ENCODE data around the gene UBC.
"Not testable (repeated sequence)": the region's sequence is repeated elsewhere in the genome, so short reads cannot be mapped to it uniquely, and the experiment has no call there.

The UBC gene

DNA sequence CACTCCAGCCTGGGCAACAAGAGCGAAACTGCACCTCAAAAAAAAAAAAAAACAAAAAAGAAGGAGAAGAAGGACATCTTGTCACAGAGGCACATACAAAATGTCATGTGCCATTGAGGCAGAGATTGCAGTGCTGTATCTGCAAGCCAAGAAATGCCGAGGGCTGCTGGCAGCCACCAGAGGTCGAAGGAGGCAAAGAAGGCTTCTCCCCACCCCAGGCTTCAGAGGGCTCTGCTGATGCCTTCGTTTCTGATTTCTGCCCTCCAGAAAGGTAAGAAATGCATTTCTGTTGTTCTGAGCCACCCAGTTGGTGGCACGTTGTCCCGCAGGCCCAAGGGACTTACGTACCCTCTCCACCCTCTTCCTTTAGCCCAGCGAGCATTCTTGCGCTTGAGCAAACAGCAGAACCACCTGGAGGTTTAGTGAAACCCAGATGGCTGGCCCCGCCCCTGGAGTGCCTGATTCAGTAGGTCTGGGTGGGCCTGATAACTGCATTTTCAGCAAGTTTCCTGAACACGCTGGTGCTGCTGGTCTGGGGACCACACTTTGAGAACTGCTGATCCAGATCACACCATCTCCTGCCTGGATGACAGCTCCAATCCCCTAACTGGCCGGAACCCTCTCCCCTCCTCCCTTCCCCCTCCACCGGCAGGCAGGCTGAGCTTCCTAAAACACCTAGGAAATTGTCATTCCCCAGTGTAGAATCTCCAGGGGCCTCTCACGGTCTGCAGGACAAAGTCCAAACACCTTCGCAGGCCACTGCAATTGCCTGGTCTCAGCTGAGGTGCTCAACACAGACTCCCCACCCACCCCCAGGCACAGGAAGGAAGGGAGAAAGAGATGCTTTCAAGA, 29.6 kb downstream of the UBC start:
- no peaks in the 10 kb centered on the region for H3K9me3 ChIP-seq (ENCODE audit: control insufficient read depth in 2 of 2, low read length in 2 of 2)
- peak overlapping the region in 1 of 2 donors; percentile 31 for H3K9ac ChIP-seq (ENCODE audit: low read depth in 1 of 2, low read length in 2 of 2)
- H3K4me1 ChIP-seq (ENCODE audit: control insufficient read depth in 2 of 2, insufficient read depth in 2 of 2, low read length in 2 of 2): peaks cover 4 to 7% of the 10 kb centered on the region in 2 donors
- H3K27ac ChIP-seq (ENCODE audit: low read depth in 2 of 2, low read length in 2 of 2): peak overlapping the region; percentile 25 to 40
- peak overlapping the region in 1 of 2 donors; percentile 48 for H3K4me3 ChIP-seq (ENCODE audit: low read length in 2 of 2)
- no peaks in the 10 kb centered on the region for H3K27me3 ChIP-seq (ENCODE audit: control insufficient read depth in 2 of 2, insufficient read depth in 2 of 2, low read length in 2 of 2)
- no peaks in the 10 kb centered on the region for H3K36me3 ChIP-seq (ENCODE audit: control insufficient read depth in 2 of 2, insufficient read depth in 2 of 2, low read length in 2 of 2)

DNA sequence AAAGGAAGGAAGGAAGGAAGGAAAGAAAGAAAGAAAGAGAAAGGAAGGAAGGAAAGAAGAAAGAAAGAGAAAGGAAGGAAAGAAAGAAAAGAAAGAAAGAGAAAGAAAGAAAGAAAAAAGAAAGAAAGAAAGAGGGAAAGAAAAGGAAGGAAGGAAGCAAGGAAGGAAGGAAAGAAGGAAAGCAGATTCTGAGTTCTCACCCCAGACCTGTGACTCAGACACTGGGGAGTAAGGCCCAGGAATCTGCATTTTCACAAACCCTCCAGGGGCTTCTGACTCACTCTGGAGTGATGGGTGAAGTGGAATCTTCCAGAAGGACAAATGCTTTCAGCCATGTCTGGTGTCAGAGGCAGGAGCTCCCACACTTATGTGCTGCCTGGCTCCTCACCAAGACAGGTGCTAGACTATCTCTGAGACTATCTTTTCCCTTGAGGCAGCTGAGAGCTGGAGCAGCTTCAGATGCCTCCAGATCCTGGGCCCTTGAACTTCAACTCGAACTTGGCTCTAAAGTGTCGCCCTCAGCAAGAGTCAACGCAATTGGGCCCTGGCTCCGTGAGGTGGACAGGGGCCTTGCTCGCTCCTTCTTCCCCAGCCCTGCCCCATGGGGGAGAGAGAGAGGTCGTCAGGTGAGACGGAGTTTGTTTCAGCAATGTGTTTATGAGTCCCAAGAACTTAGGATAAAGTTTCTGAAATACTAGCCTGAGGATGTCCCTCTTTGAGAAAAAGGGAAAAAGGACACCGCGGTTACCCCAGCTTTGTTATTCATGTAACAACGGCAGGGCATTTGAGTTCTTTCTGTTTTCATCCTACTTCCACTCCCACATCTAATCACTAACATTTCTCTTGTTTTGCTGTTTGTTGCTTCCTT, 31.0 kb downstream of the UBC start:
- Histone ChIP-seq H3K27ac (ENCODE audit: low read depth in 2 of 2, low read length in 2 of 2) (no peak overlapping the region), H3K27me3 (ENCODE audit: control insufficient read depth in 2 of 2, insufficient read depth in 2 of 2, low read length in 2 of 2) (no peaks in the 10 kb centered on the region), H3K36me3 (ENCODE audit: control insufficient read depth in 2 of 2, insufficient read depth in 2 of 2, low read length in 2 of 2) (no peaks in the 10 kb centered on the region), H3K4me1 (ENCODE audit: control insufficient read depth in 2 of 2, insufficient read depth in 2 of 2, low read length in 2 of 2) (peaks cover 5 to 7% of the 10 kb centered on the region in 2 donors), H3K9me3 (ENCODE audit: control insufficient read depth in 2 of 2, low read length in 2 of 2) (no peaks in the 10 kb centered on the region), H3K4me3 (ENCODE audit: low read length in 2 of 2) (no peak overlapping the region), H3K9ac (ENCODE audit: low read depth in 1 of 2, low read length in 2 of 2) (no peak overlapping the region)

DNA sequence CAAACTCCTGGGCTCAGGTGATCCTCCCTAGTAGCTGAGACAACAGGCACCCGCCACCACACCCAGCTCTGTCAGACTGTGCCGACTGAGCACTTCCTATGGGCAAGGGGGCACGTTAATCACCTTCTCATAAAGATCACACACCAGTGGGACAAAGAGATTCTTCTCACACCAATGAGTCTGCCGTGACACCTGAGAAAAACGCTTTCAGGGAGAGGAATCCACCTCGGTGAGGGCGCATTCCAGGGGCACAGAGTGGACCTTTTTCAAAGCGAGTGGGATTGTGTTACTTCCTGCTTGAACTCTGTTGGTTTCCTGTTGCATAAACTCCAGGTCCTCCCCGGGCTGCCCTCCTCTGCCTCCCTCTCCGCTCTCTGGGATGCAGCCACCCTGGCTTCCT, 33.3 kb downstream of the UBC start:
- H3K36me3 ChIP-seq (ENCODE audit: control insufficient read depth in 2 of 2, insufficient read depth in 2 of 2, low read length in 2 of 2): no peaks in the 10 kb centered on the region
- H3K27ac ChIP-seq (ENCODE audit: low read depth in 2 of 2, low read length in 2 of 2): no peak overlapping the region
- H3K4me1 ChIP-seq (ENCODE audit: control insufficient read depth in 2 of 2, insufficient read depth in 2 of 2, low read length in 2 of 2): peaks cover 7 to 9% of the 10 kb centered on the region in 2 donors
- H3K27me3 ChIP-seq (ENCODE audit: control insufficient read depth in 2 of 2, insufficient read depth in 2 of 2, low read length in 2 of 2): no peaks in the 10 kb centered on the region
- no peak overlapping the region for H3K9ac ChIP-seq (ENCODE audit: low read depth in 1 of 2, low read length in 2 of 2)
- H3K4me3 ChIP-seq (ENCODE audit: low read length in 2 of 2): no peak overlapping the region
- no peaks in the 10 kb centered on the region for H3K9me3 ChIP-seq (ENCODE audit: control insufficient read depth in 2 of 2, low read length in 2 of 2)

DNA sequence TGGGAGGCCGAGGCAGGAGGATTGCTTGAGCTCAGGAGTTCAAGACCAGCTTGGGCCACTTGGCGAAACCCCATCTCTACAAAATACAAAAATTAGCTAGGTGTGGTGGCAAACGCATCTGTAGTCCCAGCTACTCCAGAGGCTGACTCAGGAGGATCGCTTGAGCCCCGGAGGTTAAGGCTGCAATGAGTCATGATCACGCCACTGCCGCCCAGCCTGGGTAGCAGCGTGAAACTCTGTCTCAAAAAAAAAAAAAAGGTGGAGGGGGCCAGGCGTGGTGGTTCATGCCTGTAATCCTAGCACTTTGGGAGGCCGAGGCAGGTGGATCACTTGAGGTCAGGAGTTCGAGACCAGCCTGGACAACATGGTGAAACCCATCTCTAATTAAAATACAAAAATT, 34.1 kb downstream of the UBC start:
- H3K9me3 ChIP-seq (ENCODE audit: control insufficient read depth in 2 of 2, low read length in 2 of 2); H3K4me3 ChIP-seq (ENCODE audit: low read length in 2 of 2); H3K9ac ChIP-seq (ENCODE audit: low read depth in 1 of 2, low read length in 2 of 2); H3K27me3 ChIP-seq (ENCODE audit: control insufficient read depth in 2 of 2, insufficient read depth in 2 of 2, low read length in 2 of 2); H3K27ac ChIP-seq (ENCODE audit: low read depth in 2 of 2, low read length in 2 of 2); H3K36me3 ChIP-seq (ENCODE audit: control insufficient read depth in 2 of 2, insufficient read depth in 2 of 2, low read length in 2 of 2): not testable (repeated sequence)
- H3K4me1 ChIP-seq (ENCODE audit: control insufficient read depth in 2 of 2, insufficient read depth in 2 of 2, low read length in 2 of 2): peaks cover 10 to 13% of the 10 kb centered on the region in 2 donors

DNA sequence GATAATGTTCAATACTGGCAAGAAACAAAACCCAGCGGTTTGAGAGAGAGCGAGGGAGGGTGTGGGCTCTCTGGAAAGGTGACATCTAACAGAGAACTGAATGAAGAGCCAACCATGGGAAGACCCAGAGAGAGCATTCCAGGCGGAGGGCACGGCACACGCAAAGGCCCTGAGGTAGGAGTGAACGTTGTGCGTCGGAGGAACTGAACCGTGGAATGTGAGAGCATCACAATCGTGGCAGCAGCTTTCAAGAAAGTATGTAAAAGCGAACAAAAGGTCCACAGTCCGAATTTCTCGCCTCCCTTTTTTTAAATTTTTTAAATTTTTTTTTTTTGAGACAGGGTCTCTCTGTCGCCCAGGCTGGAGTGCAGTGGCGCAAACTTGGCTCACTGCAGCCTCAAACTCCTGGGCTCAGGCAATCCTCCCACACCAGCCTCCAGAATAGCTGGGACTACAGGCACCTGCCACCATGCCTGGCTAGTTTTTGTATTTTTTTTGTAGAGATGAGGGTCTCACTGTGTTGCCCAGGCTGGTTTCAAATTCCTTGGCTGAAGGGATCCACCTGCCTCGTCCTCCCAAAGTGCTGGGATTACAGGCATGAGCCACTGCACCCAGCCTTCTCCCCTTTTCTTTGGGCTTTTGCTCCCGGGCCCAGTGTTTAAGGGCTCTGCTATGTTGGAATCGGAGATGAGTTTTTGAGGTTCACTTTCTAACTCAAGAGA, 35.5 kb downstream of the UBC start:
- no peaks in the 10 kb centered on the region for H3K36me3 ChIP-seq (ENCODE audit: control insufficient read depth in 2 of 2, insufficient read depth in 2 of 2, low read length in 2 of 2)
- peaks cover 9 to 10% of the 10 kb centered on the region in 2 donors for H3K4me1 ChIP-seq (ENCODE audit: control insufficient read depth in 2 of 2, insufficient read depth in 2 of 2, low read length in 2 of 2)
- H3K9ac ChIP-seq (ENCODE audit: low read depth in 1 of 2, low read length in 2 of 2): no peak overlapping the region
- H3K27ac ChIP-seq (ENCODE audit: low read depth in 2 of 2, low read length in 2 of 2): no peak overlapping the region
- H3K27me3 ChIP-seq (ENCODE audit: control insufficient read depth in 2 of 2, insufficient read depth in 2 of 2, low read length in 2 of 2): no peaks in the 10 kb centered on the region
- H3K9me3 ChIP-seq (ENCODE audit: control insufficient read depth in 2 of 2, low read length in 2 of 2): no peaks in the 10 kb centered on the region
- H3K4me3 ChIP-seq (ENCODE audit: low read length in 2 of 2): no peak overlapping the region

DNA sequence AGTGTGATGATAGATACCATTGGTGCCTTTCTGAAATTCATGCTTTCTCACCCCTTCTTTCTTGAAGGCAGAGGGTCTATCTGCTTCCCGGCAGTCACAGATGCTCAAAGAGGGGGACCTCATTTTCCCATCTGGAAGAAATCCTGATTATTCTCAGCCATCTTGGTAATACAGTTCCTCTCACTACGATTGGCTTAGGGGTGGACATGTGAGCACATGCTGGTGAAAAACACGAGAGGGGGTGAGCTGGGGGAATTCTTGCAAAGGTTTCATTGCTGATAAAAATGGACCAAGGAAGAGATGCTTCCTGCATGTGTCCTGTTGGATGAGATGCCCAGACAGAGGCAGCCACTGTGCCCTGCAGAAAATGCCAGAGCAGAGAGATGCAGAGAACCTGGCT, 37.0 kb downstream of the UBC start:
- H3K27me3 ChIP-seq (ENCODE audit: control insufficient read depth in 2 of 2, insufficient read depth in 2 of 2, low read length in 2 of 2): no peaks in the 10 kb centered on the region
- no peak overlapping the region for H3K27ac ChIP-seq (ENCODE audit: low read depth in 2 of 2, low read length in 2 of 2)
- no peak overlapping the region for H3K9ac ChIP-seq (ENCODE audit: low read depth in 1 of 2, low read length in 2 of 2)
- H3K9me3 ChIP-seq (ENCODE audit: control insufficient read depth in 2 of 2, low read length in 2 of 2): no peaks in the 10 kb centered on the region
- H3K4me1 ChIP-seq (ENCODE audit: control insufficient read depth in 2 of 2, insufficient read depth in 2 of 2, low read length in 2 of 2): peaks cover 9 to 10% of the 10 kb centered on the region in 2 donors
- no peaks in the 10 kb centered on the region for H3K36me3 ChIP-seq (ENCODE audit: control insufficient read depth in 2 of 2, insufficient read depth in 2 of 2, low read length in 2 of 2)
- no peak overlapping the region for H3K4me3 ChIP-seq (ENCODE audit: low read length in 2 of 2)

DNA sequence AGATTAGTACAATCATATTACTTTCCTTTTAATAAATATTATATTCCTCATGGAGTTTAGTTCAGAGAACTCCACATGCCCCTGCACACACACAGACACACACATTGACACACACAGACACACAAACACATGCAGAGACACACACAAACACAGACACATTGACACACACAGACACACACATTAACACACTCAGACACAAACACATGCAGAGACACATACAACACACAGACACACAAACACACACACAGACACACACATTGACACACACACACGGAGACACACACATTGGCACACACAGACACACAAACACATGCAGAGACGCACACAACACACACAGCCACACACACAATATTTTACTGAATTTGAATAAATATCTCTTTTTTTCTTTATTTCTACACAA, 38.3 kb downstream of the UBC start:
- H3K36me3 ChIP-seq (ENCODE audit: control insufficient read depth in 2 of 2, insufficient read depth in 2 of 2, low read length in 2 of 2): no peaks in the 10 kb centered on the region
- H3K9me3 ChIP-seq (ENCODE audit: control insufficient read depth in 2 of 2, low read length in 2 of 2): no peaks in the 10 kb centered on the region
- no peaks in the 10 kb centered on the region for H3K27me3 ChIP-seq (ENCODE audit: control insufficient read depth in 2 of 2, insufficient read depth in 2 of 2, low read length in 2 of 2)
- H3K4me1 ChIP-seq (ENCODE audit: control insufficient read depth in 2 of 2, insufficient read depth in 2 of 2, low read length in 2 of 2): peaks cover 9 to 10% of the 10 kb centered on the region in 2 donors
- no peak overlapping the region for H3K4me3 ChIP-seq (ENCODE audit: low read length in 2 of 2)
- no peak overlapping the region for H3K9ac ChIP-seq (ENCODE audit: low read depth in 1 of 2, low read length in 2 of 2)
- H3K27ac ChIP-seq (ENCODE audit: low read depth in 2 of 2, low read length in 2 of 2): no peak overlapping the region

DNA sequence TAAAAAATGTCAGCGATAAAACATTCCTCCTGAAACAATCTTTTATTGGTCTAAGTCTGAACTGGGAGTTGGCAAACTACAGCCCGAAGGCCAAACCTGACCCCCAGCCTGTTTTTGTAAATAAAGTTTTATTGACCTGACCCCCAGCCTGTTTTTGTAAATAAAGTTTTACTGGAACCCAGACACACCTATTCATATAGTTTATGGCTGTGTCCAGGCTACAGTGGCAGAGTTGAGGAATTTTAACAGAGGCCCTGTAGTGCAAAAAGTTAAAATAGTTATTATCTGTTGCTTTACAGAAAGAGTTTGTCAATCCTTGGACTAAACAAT, 38.7 kb downstream of the UBC start:
- Histone ChIP-seq H3K36me3 (ENCODE audit: control insufficient read depth in 2 of 2, insufficient read depth in 2 of 2, low read length in 2 of 2) (no peaks in the 10 kb centered on the region), H3K4me1 (ENCODE audit: control insufficient read depth in 2 of 2, insufficient read depth in 2 of 2, low read length in 2 of 2) (peaks cover 9 to 10% of the 10 kb centered on the region in 2 donors), H3K27ac (ENCODE audit: low read depth in 2 of 2, low read length in 2 of 2) (no peak overlapping the region), H3K9me3 (ENCODE audit: control insufficient read depth in 2 of 2, low read length in 2 of 2) (no peaks in the 10 kb centered on the region), H3K4me3 (ENCODE audit: low read length in 2 of 2) (no peak overlapping the region), H3K27me3 (ENCODE audit: control insufficient read depth in 2 of 2, insufficient read depth in 2 of 2, low read length in 2 of 2) (no peaks in the 10 kb centered on the region), H3K9ac (ENCODE audit: low read depth in 1 of 2, low read length in 2 of 2) (no peak overlapping the region)

DNA sequence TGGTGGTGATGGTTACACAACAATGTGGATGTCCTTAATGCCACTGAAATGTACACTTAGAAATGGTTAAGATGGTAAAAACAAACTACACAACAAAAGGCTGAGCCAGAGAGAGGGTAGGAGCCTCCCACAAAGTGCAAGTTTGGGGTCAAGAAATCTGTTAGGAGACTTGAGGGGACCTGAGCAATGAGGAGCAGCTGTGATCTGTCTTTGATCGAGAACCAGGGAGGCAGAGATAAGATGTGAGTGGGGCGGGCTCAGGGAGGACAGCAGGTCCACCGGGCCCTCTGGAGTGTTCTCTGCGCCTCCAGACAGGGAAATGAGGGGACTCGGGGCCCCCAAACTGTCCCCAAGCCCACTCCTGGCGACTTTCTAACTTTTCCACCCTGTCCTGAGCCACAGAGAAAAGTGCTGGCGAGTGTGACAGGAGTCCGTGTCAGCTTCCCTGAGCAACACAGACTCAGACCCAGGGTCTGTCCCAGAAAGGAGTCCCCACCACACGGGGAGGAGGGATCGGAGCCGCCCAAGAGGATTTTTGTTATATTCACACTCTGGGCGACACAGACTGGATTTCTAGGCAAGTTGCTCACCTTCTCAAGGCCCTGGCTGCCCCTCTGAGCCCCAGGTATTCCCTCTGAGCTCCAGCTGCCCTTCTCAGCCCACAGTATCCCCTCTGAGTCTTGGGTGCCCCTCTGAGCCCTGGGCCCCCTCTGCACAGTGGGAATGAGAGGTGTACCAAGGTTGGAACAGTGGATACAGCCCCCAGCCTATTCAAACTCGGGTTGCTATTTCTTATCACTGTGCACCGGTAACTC, 39.3 kb downstream of the UBC start:
- peak overlapping the region in 1 of 2 donors; percentile 53 for H3K27ac ChIP-seq (ENCODE audit: low read depth in 2 of 2, low read length in 2 of 2)
- no peaks in the 10 kb centered on the region for H3K9me3 ChIP-seq (ENCODE audit: control insufficient read depth in 2 of 2, low read length in 2 of 2)

More for the DNA sequence above, 39.3 kb downstream of the UBC start:
- Histone ChIP-seq H3K9ac (ENCODE audit: low read depth in 1 of 2, low read length in 2 of 2) (peak overlapping the region in 1 of 2 donors; percentile 10), H3K27me3 (ENCODE audit: control insufficient read depth in 2 of 2, insufficient read depth in 2 of 2, low read length in 2 of 2) (no peaks in the 10 kb centered on the region), H3K4me1 (ENCODE audit: control insufficient read depth in 2 of 2, insufficient read depth in 2 of 2, low read length in 2 of 2) (peaks cover 9 to 10% of the 10 kb centered on the region in 2 donors), H3K36me3 (ENCODE audit: control insufficient read depth in 2 of 2, insufficient read depth in 2 of 2, low read length in 2 of 2) (no peaks in the 10 kb centered on the region), H3K4me3 (ENCODE audit: low read length in 2 of 2) (no peak overlapping the region)
